GM19238 (cell line): ENCODE measurements around the gene ANAPC10.
A peak's percentile ranks its signal among the peaks of the same experiment; 100 is the strongest.
"Not testable (repeated sequence)": the region's sequence is repeated elsewhere in the genome, so short reads cannot be mapped to it uniquely, and the experiment has no call there.

ENCODE experiments used
- DNase-seq: peaks from one replicate; pipeline ENCODE4 v3.0.0; 2011; ENCODE audit warnings: low spot score; ENCODE audit not compliant: insufficient read length

ANAPC10 gene

GRCh38 chr4:145097821-145098674 lies at the start of gene ANAPC10, which contains the start of gene ABCE1:
ANAPC10 (minus strand) TSS chr4:145098196; CDS start chr4:145096099, 2,097 bp downstream.
ABCE1 (plus strand) TSS chr4:145098311; CDS start chr4:145104413, 6,102 bp downstream.
- DNase-seq, result peak; percentile 73

- not testable (repeated sequence) for DNase-seq
Observed at GRCh38 chr4:145136219-145136618, 38.2 kb upstream of the ANAPC10 start.

GRCh38 chr4:145132511-145133098 lies 34.6 kb upstream of the ANAPC10 start:
- DNase-seq, result no peak

- no peak for DNase-seq
Observed at GRCh38 chr4:145131848-145132247, 33.9 kb upstream of the ANAPC10 start.

- no peak for DNase-seq
Observed at GRCh38 chr4:145130788-145131399, 32.9 kb upstream of the ANAPC10 start.

- no peak for DNase-seq
Observed at GRCh38 chr4:145130130-145130529, 32.1 kb upstream of the ANAPC10 start.

GRCh38 chr4:145125396-145125795 lies 27.4 kb upstream of the ANAPC10 start:
- DNase-seq, result no peak

GRCh38 chr4:145108128-145108527 lies 10.1 kb upstream of the ANAPC10 start:
- DNase-seq, result no peak

- DNase-seq, result no peak
Observed at GRCh38 chr4:145107126-145107525, 9.1 kb upstream of the ANAPC10 start.

GRCh38 chr4:145103496-145103895 lies 5.5 kb upstream of the ANAPC10 start:
- DNase-seq, result no peak

- DNase-seq, result no peak
Observed at GRCh38 chr4:145102619-145103018, 4.6 kb upstream of the ANAPC10 start.

GRCh38 chr4:145101091-145101490 lies 3.1 kb upstream of the ANAPC10 start:
- no peak for DNase-seq

GRCh38 chr4:145099653-145100052 lies 1.7 kb upstream of the ANAPC10 start:
- no peak for DNase-seq

- peak; percentile 10 for DNase-seq
Observed at GRCh38 chr4:145098675-145099037, 660 bp upstream of the ANAPC10 start.

GRCh38 chr4:145097331-145097820 lies 620 bp downstream of the ANAPC10 start:
- no peak for DNase-seq

- DNase-seq, result no peak
Observed at GRCh38 chr4:145093638-145094037, 4.4 kb downstream of the ANAPC10 start.

- no peak for DNase-seq
Observed at GRCh38 chr4:145090380-145090779, 7.6 kb downstream of the ANAPC10 start.

- DNase-seq, result no peak
Observed at GRCh38 chr4:145083891-145084605, 13.9 kb downstream of the ANAPC10 start.

- no peak for DNase-seq
Observed at GRCh38 chr4:145081756-145082155, 16.2 kb downstream of the ANAPC10 start.

GRCh38 chr4:145076469-145076855 lies 21.5 kb downstream of the ANAPC10 start:
- no peak for DNase-seq

- no peak for DNase-seq
Observed at GRCh38 chr4:145075742-145076468, 22.1 kb downstream of the ANAPC10 start.
